AG09309 (cell line): ENCODE measurements around the gene NFATC2.

ENCODE experiments used
- DNase-seq: peaks from one replicate; pipeline ENCODE4 v3.0.0-alpha.2; 2010; ENCODE audit warnings: low read depth
- H3K4me3 ChIP-seq: 2 replicates; pipeline ENCODE4 v1.5.1; 2011; ENCODE audit warnings: mild to moderate bottlenecking, low read depth, low read length, moderate library complexity; ENCODE audit not compliant: control insufficient read depth
- CTCF ChIP-seq: IDR thresholded peaks from 2 replicates; pipeline ENCODE4 v1.5.1; 2011; ENCODE audit warnings: mild to moderate bottlenecking, low read depth, low read length, inconsistent platforms; ENCODE audit not compliant: insufficient read depth, control insufficient read depth; ENCODE audit errors: missing control alignments

NFATC2 gene

GRCh38 chr20:51410586-51411325 is 131.8 kb downstream of the NFATC2 start:
- H3K4me3 ChIP-seq, result no peak overlapping the region
- no peak for DNase-seq
- TF ChIP-seq CTCF, result no peak

GRCh38 chr20:51409192-51409880 is 133.2 kb downstream of the NFATC2 start:
- no peak for TF ChIP-seq CTCF
- H3K4me3 ChIP-seq, result no peak overlapping the region
- DNase-seq, result no peak

GRCh38 chr20:51404297-51405060 is 138.0 kb downstream of the NFATC2 start:
- TF ChIP-seq CTCF, result no peak
- no peak for DNase-seq
- no peak overlapping the region for H3K4me3 ChIP-seq

GRCh38 chr20:51403466-51404220 is 138.9 kb downstream of the NFATC2 start:
- no peak overlapping the region for H3K4me3 ChIP-seq
- no peak for TF ChIP-seq CTCF
- DNase-seq, result no peak

- no peak for DNase-seq
- TF ChIP-seq CTCF, result no peak
- H3K4me3 ChIP-seq, result no peak overlapping the region
Measured at GRCh38 chr20:51402201-51402600, 140.3 kb downstream of the NFATC2 start.

- no peak for DNase-seq
- H3K4me3 ChIP-seq, result no peak overlapping the region
- no peak for TF ChIP-seq CTCF
Measured at GRCh38 chr20:51401496-51401895, 141.0 kb downstream of the NFATC2 start.
